GM19043 (cell line): Measurements from ENCODE around the gene ZNF580.

Experiments used
- ATAC-seq: cut with Tn5 transposase; IDR thresholded peaks from one replicate; pipeline ENCODE4 v1.9.1; 2021; ENCODE audit warnings: low read depth; ENCODE audit not compliant: unreplicated experiment

ZNF580 gene

DNA sequence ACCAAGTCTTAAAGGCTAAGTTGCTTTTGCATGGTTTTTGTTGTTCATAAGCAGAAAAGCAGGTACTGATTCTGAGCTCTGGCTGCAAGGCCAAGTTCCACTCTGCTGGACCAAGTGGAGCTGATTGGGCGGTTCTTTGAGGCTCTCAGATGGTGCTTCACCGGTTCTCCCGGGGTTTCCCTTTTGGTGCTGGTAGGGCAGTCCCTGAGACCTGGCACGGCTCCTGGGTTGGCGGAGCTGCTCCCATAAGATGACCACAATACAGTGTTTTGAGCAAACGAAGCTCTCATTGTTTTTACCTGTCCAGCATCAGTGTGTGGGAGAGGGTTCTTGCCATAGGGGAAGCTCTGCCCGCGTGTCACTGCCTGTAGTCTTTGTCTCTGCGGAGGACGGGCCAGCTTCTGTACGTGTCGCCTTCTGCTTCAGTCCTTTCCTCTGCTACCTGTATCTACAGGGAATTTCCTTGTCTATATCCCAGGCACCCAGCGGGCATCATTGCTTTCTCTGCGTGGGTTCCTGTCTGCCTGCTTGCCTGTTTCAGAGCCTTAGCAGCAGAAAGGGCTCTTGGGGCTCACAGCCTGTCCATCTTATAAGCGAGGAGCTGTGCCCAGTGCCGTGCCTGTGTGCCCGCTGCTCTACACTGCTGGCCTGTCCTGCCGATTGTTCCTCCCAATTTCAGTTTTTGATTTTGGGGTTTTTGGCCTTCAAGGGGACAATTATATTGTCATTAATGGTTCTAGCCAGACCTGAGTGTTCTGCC is 16.4 kb downstream of the ZNF580 start:
- ATAC-seq = no peak

DNA sequence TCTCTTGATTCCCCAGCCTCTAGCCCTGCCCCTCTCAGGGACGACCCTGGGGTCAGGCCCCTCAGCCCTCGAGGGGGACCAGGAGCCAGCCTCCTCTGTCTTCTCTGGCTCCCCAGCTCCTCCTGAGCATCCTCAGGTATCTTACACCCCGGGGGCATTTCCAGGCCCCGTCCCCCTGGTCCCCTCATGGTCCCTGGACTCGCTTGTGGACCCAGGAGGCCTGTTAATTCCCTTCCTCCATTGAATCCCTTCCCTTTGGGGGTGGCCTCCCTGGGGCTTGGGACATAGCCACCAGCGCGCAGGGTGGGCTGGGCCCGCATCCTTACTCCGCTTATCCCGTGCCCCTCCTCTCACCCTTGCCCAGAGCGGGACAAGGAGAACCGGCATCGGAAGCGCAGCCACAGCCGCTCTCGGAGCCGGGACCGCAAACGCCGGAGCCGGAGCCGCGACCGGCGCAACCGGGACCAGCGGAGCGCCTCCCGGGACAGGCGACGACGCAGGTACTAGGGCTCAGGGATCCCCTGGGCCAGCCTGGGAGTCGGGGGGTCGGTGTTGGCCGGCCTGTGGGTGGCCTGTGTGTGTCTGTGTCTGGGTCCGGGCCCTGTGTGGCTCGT is 18.2 kb downstream of the ZNF580 start:
- no peak for ATAC-seq

DNA sequence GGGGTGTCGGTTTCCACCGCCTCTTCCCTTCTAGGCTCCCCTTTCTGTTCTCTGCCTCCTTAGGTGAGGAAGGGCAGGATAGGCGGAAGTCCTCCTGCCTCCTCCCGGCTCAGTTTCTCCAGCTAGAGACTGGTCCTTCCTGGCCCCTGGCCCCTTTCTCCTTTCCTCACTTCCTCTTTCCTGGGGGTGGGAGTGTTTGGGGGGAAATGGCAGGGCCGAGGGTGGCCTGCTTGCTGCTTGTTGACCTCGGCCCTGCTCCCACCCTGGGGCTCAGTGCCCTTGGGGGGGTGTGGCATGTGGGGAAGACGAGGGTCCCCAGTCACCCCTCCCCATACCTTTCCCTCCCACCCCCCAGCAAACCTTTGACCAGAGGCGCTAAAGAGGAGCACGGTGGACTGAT is 19.0 kb downstream of the ZNF580 start:
- ATAC-seq = no peak

DNA sequence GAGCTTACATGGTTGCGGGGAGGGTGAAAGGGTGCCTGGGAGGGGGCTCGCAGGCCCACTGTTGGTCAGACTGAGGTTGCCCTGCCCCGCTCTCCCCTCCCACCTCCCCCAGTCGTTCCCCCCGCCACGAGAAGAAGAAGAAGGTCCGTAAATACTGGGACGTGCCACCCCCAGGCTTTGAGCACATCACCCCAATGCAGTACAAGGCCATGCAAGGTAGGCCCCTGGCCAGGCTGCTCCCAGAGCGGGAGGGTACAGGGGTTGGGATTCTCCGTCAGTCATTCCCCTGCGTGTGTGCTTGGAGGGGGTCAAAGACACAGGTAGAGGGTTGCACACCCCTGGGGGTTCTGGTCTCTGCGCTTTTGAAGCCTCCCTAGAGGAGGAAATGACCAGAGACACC is 19.6 kb downstream of the ZNF580 start:
- no peak for ATAC-seq

DNA sequence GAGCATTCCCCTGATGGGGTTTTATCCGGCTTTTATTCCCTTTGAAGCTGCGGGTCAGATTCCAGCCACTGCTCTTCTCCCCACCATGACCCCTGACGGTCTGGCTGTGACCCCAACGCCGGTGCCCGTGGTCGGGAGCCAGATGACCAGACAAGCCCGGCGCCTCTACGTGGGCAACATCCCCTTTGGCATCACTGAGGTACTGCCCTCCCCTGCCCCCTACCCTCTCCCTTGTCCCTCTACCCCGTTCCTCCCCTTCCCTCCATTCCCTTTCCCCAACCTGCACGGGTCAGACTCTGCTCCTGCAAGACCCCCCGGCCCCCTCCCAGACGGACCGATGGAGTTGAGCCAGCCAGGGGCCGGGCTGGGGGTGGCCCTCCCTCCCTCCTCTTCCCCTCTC is 20.2 kb downstream of the ZNF580 start:
- no peak for ATAC-seq

DNA sequence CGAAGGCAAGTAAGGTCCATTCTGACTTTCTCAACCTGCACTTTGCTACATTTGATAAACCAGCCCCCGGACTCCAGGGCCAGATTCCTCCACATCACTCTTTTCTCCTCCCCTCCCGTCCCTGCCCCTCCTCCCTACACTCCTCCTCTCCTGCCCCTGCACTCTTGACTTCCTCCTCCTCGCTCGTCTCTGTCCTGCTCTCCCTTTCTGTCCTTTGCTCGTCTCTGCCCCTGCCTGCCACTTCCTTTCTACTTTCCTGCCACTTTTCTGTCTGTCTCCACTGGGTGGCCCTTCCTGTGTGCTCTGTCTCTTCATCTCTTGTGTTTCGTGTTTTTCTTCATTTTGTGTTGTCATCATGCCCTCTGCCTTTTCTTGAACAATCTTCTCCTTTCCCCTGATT is 21.0 kb downstream of the ZNF580 start:
- ATAC-seq = no peak

DNA sequence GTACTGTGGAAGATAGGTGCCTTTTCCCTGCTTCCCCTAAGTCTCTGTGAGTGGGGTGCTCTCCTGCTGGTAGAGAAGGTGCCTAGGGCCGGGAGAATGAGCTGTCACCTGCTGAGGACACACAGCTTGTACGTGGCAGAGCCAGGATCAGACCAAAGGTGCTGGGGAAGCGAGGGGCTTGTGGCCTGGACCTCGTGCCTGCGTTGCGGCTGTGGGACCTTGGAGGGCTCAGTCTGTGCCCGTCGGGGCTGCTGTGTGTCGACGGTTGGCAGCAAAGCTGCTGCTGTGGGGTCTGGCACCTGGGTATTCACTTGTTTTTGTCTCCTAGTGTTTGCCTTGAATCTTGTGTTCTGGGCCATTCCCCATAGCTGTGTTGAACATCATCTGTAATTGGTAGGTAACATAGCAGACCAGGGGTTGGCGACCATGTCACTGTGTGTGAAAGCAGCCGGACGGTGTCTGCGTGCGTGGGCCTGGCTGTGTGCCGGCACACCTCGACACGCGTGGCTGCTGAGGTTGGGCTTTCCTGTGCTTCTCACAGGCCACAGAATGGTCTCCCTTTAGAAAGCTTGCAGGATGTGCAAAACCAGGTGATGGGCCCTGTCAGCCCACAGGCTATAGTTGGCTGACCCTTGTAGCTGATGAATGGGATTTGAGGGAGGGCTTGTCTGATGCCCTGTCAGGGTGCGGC is 23.2 kb downstream of the ZNF580 start:
- ATAC-seq = no peak

DNA sequence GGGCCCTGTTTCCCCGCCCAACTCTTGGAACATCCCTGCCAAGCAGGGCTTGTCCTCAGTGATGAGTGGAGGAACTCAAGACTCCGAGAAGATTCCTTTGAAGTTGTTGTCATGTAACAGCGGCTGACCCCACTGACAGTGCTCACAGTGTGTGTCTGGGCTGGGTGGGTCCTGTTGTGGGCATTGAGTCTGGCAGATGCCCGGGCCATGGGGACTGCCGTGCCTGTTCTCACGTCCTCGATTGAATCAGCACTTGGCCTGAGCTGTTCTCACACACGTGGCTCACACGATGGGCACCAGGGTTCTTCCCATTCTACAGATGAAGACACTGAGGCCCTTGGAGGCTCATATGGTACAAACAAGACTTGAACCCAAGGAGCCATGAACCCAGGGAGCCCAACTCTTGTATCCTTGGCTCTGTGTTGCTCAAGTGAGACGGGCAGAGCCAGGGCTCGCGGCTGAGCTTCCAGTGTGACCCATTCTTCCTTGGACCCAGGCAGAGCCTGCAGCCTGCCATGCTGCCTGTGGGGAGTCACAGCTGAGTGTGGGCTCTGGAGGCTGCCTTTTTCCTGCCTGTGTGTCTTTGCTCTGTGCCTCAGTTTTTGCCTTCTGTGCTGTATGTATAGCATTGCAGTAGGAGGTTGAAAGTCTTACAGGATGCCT is 25.7 kb downstream of the ZNF580 start:
- no peak for ATAC-seq

DNA sequence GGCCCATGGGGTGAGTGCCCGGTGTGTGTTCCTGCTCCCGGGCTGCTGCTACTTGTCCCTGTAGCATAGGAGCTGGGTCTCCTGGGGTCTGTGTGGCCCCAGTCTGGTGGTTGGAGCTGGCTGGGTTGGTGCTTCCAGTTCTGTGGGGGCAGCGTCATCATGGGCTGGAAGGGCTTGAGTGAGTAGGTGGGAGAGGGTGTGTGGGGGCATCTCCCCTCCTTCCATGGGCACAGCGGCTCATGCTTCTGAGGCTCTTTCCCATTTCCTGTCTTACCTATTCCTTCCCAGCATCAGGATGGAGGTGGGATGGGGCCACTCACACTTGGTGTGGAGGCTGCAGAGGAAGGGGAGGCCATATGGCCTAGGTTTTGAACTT is 26.2 kb downstream of the ZNF580 start:
- no peak for ATAC-seq

DNA sequence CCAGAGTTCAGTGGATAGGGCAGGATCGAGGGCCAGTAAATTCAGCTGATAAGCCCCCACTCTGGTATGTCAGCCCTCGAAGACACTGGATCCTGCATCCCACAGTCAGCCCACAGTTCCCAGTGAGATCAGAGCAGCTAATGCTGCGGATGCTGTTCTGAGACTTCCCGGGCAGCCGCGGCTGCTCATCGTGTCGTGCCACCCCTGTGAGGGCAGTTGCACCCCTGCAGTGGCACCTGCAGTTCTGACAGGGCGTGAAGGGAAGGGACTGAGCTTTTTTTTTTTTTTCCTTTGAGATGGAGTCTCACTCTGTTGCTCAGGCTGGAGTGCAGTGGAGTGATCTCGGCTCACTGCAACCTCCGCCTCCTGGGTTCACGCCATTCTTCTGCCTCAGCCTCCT is 26.7 kb downstream of the ZNF580 start:
- ATAC-seq = no peak

DNA sequence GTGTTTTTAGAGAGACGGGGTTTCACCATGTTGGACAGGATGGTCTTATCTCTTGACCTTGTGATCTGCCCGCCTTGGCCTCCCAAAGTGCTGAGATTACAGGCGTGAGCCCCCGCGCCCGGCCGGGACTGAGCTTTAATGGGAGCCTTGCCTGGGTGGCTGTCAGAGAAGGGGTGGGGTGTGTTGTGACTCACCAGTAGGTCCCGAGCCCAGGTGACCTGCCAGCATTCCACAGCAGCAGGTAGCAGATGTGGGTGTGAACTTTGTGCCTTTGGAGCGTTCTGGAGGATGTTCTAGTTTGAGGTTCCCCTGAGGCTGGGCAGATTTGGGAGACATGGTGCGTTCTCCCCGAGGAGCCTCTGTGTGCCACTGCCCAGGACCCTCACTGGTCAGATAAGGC is 27.2 kb downstream of the ZNF580 start:
- ATAC-seq = no peak

DNA sequence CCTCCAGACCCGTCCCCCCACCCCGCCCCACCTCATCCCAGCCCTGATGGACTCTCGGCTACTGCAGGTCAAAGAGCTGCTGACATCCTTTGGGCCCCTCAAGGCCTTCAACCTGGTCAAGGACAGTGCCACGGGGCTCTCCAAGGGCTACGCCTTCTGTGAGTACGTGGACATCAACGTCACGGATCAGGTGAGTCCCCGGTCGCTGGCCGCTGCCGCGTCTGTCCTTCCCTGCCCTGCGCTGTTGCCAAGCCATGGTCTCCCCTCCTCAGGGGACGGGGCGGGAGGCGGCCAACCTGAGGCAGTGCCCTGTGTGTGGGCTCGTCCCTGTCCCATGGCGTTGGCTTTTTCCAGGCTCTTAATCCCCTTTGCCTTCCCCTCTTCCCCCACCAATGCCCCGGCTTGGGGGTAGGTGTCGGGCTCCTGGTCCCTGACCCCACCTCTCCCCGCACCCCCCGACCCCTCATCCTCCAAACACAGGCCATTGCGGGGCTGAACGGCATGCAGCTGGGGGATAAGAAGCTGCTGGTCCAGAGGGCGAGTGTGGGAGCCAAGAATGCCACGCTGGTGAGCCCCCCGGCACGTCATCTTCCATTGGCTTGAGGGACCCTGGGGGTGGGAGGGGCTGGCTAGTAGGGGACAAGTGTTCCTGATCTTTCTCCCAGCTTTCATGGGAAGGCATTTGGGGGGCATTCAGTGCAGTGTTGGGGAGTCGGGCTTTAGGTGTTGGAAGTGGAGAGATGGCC is 28.0 kb downstream of the ZNF580 start:
- no peak for ATAC-seq

DNA sequence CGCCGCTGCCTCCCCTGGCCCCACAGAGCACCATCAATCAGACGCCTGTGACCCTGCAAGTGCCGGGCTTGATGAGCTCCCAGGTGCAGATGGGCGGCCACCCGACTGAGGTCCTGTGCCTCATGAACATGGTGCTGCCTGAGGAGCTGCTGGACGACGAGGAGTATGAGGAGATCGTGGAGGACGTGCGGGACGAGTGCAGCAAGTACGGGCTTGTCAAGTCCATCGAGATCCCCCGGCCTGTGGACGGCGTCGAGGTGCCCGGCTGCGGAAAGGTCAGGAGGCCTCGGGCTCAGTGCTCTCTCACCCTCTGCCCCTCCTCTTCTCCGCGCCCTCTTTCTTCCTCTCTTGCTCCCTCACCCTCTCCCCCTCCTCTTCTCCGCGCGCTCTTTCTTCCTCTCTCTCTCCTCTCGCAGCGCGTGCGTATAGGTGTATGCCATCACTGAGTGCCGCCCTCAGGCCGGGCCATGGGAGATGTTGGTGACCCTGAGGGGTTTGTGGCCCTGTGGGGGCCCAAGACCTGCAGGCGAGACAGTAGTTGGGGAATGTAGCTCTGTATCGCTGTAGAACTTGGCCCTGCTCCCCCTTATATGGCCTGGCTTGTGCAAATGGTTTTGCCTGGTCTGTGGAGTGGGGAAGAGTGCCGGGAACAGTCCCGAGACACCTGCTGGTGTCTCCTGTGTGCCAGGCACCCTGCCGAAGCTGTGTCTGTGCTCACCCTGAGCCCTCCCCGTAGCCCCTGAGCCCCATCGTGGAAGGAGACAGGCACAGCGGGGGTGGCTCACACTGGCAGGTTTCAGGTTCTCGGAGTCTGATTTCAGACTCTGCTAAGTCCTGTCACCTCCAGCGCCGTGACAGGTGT is 28.8 kb downstream of the ZNF580 start:
- ATAC-seq = no peak

DNA sequence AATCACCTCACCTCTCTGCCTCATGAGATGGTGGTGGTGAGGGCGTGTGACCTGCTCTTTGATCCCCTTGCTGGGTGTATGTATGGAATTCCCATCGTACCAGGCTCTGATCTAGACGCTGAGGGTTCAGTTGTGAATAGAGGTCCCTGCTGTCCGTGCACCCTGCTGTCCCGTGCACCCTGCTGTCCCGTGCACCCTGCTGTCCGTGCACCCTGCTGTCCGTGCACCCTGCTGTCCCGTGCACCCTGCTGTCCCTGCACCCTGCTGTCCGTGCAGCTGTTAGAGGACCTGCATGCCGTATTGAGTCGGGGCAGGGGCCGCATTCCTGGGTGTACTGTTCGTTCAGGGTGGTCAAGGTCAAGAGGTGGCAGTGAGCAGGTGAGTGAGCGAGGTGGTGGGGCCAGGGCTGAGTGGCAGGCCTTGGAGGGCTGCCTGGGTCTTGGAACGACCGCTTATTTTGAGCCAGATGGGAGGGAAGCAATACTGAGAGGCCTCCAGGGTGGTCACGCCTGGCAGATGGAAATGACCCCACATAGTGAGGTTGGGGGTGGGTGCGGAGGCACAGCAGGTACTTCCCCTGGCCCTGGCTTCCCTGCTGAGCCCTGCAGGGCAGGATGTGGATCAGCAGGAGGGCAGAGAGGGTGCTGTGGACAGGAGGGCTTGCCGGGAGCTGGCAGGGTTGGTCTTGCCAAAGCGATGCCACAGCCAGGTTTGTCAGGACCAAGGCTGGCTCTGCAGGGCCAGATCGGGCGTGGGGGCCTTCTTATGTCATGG is 29.7 kb downstream of the ZNF580 start:
- no peak for ATAC-seq

DNA sequence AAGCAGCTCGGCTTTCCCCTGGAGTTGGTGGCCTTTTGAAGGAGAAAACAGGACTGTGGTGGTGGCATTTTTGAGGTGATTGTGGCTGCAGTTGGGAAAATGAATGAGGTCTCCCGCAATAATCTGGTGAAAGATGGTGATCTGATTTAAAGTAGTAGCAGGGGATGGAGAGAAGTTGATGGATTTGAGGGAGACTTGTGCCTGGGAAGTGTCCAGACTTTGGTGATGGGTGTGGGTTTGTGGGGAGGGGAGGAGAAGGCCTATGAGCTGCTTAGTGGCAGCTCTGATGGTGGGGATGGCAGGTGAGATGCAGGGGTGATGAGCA is 30.2 kb downstream of the ZNF580 start:
- ATAC-seq = no peak

DNA sequence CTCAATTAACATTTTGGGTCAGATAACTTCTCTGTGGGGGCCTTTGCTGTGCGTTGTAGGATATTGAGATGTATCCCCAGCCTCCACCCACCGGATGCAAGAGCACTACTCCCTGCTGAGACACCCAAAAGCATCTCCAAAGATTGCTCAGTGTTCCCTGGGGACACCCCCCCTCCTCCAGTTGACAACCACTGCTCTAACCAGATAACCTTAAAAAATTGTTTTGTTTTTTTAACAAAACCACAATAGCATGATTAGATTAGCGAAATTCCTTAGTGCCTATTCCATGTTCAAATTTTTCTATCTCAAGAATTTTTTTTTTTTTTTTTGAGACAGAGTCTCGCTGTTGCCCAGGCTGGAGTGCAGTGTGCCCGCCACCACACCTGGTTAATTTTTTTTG is 31.6 kb downstream of the ZNF580 start:
- ATAC-seq = no peak

DNA sequence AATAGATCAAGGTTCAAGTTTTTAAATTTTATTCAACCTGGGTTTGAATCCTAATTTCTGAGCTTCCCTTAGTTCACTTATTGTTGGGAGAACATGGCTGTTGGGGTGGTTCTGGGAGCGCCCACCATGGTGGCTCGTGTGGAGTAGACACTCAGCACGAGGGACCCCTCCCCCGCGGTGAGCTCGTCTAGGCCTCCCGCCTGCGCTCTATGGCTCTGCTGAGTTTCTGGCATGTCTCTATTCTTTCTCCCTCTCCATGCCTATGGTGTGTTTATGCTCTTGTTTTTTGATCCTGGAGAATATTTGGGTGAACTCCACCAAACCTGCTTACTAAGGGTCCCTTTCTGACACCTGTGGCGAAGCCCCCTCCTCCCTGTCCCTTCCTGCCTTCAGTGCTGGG is 32.7 kb downstream of the ZNF580 start:
- no peak for ATAC-seq

DNA sequence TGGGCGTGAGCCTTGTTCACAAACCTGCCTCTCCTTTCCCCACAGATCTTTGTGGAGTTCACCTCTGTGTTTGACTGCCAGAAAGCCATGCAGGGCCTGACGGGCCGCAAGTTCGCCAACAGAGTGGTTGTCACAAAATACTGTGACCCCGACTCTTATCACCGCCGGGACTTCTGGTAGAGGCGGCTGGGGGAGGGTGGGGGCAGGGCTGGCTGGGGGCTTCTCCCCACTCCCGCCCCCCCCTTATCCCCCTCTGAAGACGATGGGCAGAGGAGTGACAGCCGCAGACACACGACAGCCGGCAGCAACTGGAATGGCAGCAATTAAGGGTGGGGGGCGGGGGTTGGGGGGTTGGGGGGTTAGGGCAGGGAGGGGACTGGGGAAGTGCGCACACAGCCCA is 33.1 kb downstream of the ZNF580 start:
- ATAC-seq = no peak

DNA sequence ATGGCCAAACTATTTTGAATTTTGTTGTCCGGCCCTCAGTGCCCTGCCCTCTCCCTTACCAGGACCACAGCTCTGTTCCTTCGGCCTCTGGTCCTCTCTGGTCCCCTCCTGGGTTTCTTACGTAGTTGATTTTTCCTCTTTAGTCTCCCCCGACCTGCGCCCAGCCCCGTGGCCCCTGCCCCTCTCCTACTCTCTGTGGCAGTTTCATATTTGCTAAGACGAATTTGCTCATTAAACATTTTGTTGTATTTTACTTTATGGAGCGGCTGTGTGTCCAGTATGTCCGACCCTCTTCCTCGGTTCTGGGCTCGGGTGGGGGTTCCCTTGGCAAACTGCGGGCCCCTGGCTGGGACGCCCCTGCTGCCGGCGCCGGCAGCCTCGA is 33.6 kb downstream of the ZNF580 start:
- no peak for ATAC-seq
